ENCODE data around the gene TSTD2.

GRCh38 chr9:97578846-97579245 lies 54.3 kb downstream of the TSTD2 start:
- TF ChIP-seq EP300 (IDR thresholded peaks at IDR 0.05) (no peak), POLR2A (IDR thresholded peaks at IDR 0.05) (no peak)
